Ascending aorta (tissue), 2 donors: ENCODE data around the gene SLC27A2. TPM values are rescaled to one million over a fixed set of nuclear protein-coding genes. Genes with fewer than 3 reads are reported as not detected.

Experiments
- DNase-seq, 2 donors: peaks; one replicate each; pipeline ENCODE4 v3.0.0-alpha.2; 2019; ENCODE audit warnings: low spot score in 2 of 2
- H3K27ac ChIP-seq, 2 donors: fragments of 200-600 bp; sonication (generic); one replicate each; pipeline ENCODE4 v1.5.1; 2016 to 2017; ENCODE audit warnings: mild to moderate bottlenecking in 1 of 2
- H3K27me3 ChIP-seq: fragments of 200-600 bp; sonication (generic); one replicate; pipeline ENCODE4 v1.5.1; 2017
- H3K36me3 ChIP-seq, 2 donors: fragments of 200-600 bp; sonication (generic); one replicate each; pipeline ENCODE4 v1.5.1; 2016
- H3K4me1 ChIP-seq, 2 donors: fragments of 200-600 bp; sonication (generic); one replicate each; pipeline ENCODE4 v1.5.1; 2016 to 2017; ENCODE audit warnings: mild to moderate bottlenecking in 1 of 2
- H3K4me3 ChIP-seq, 2 donors: fragments of 200-600 bp; sonication (generic); one replicate each; pipeline ENCODE4 v1.5.1; 2016 to 2017; ENCODE audit warnings: mild to moderate bottlenecking in 1 of 2
- H3K9me3 ChIP-seq, 2 donors: fragments of 200-600 bp; sonication (generic); one replicate each; pipeline ENCODE4 v1.5.1; 2016
- CTCF ChIP-seq, 3 experiments: fragments of 200-600 bp in 2 of 3; fragments of 450-650 bp in 1 of 3; sonication (generic) in 2 of 3; IDR thresholded peaks; one replicate each; pipeline ENCODE4 v1.5.1; 2016 to 2019; ENCODE audit warnings: antibody characterized with exemption in 3 of 3, mild to moderate bottlenecking in 1 of 3, moderate library complexity in 1 of 3
- intact Hi-C: fragments of 100-400 bp; cut with DNase I; formaldehyde crosslinking; loops from one replicate; pipeline ENCODE4 v1.15.1; 2023
- total RNA-seq: library from RNA; depleted of rRNA; stranded (reverse); fragments of >200 nt; gene quantifications from one replicate; pipeline ENCODE4 v1.1.0, GENCODE V29; 2016

Gene SLC27A2
- total RNA-seq, 1 donor from 2014 or later: not detected

GRCh38 chr15:50261981-50262380, 80.0 kb downstream of the SLC27A2 start:
- no peaks in the 10 kb centered on the region for H3K36me3 ChIP-seq
- DNase-seq: no peak
- intact Hi-C loops: no loop called here
- H3K9me3 ChIP-seq: no peaks in the 10 kb centered on the region
- no peak for TF ChIP-seq CTCF (IDR thresholded peaks at IDR 0.05)
- H3K27ac ChIP-seq: no peak overlapping the region
- H3K4me3 ChIP-seq: no peak overlapping the region
- no peaks in the 10 kb centered on the region for H3K27me3 ChIP-seq
- H3K4me1 ChIP-seq: no peaks in the 10 kb centered on the region

GRCh38 chr15:50262533-50262932, 80.5 kb downstream of the SLC27A2 start:
- Histone ChIP-seq H3K36me3 (no peaks in the 10 kb centered on the region), H3K4me3 (no peak overlapping the region), H3K27me3 (no peaks in the 10 kb centered on the region), H3K9me3 (no peaks in the 10 kb centered on the region), H3K27ac (no peak overlapping the region), H3K4me1 (no peaks in the 10 kb centered on the region)
- TF ChIP-seq CTCF (IDR thresholded peaks at IDR 0.05): no peak
- no peak for DNase-seq
- intact Hi-C loops: no loop called here

GRCh38 chr15:50265620-50266019, 83.6 kb downstream of the SLC27A2 start, which contains the start of gene HDC:
Gene HDC, minus strand, starts transcription at chr15:50265726. Its CDS starts 103 bp downstream, at chr15:50265623.
- intact Hi-C loops: no loop called here
- H3K4me1 ChIP-seq: no peaks in the 10 kb centered on the region
- H3K4me3 ChIP-seq: no peak within 1 kb of the TSS
- no peak for TF ChIP-seq CTCF (IDR thresholded peaks at IDR 0.05)
- H3K27ac ChIP-seq: no peak within 1 kb of the TSS
- DNase-seq: no peak
- H3K9me3 ChIP-seq: no peaks in the 10 kb centered on the region
- H3K36me3 ChIP-seq: no peaks in the 10 kb centered on the region
- no peaks in the 10 kb centered on the region for H3K27me3 ChIP-seq

- TF ChIP-seq CTCF (IDR thresholded peaks at IDR 0.05): no peak
- Histone ChIP-seq H3K9me3 (no peaks in the 10 kb centered on the region), H3K36me3 (no peaks in the 10 kb centered on the region), H3K4me1 (no peaks in the 10 kb centered on the region), H3K4me3 (no peak overlapping the region), H3K27me3 (no peaks in the 10 kb centered on the region), H3K27ac (no peak overlapping the region)
- intact Hi-C loops: no loop called here
- no peak for DNase-seq
Measured at GRCh38 chr15:50267577-50267976, 85.6 kb downstream of the SLC27A2 start.

- Histone ChIP-seq H3K4me1 (no peaks in the 10 kb centered on the region), H3K9me3 (no peaks in the 10 kb centered on the region), H3K27me3 (no peaks in the 10 kb centered on the region), H3K36me3 (peaks cover 0 to under 1% of the 10 kb centered on the region in 2 donors), H3K4me3 (no peak overlapping the region), H3K27ac (no peak overlapping the region)
- DNase-seq: no peak
- intact Hi-C loops: no loop called here
- TF ChIP-seq CTCF (IDR thresholded peaks at IDR 0.05): no peak
Measured at GRCh38 chr15:50275091-50275490, 93.1 kb downstream of the SLC27A2 start.

GRCh38 chr15:50275908-50276307, 93.9 kb downstream of the SLC27A2 start:
- H3K36me3 ChIP-seq: peaks cover 0 to 5% of the 10 kb centered on the region in 2 donors
- intact Hi-C loops: no loop called here
- no peak overlapping the region for H3K27ac ChIP-seq
- no peaks in the 10 kb centered on the region for H3K4me1 ChIP-seq
- no peak for DNase-seq
- H3K4me3 ChIP-seq: no peak overlapping the region
- H3K9me3 ChIP-seq: no peaks in the 10 kb centered on the region
- H3K27me3 ChIP-seq: no peaks in the 10 kb centered on the region
- no peak for TF ChIP-seq CTCF (IDR thresholded peaks at IDR 0.05)
